HTR-8/SVneo (cell line): ENCODE data around the gene HOXB5.

ENCODE experiments used
- DNase-seq: peaks from one replicate; pipeline ENCODE4 v3.0.0; 2011; ENCODE audit warnings: low spot score, mixed read lengths; ENCODE audit not compliant: insufficient read length
- FAIRE-seq: peaks from 2 replicates; lab custom pipeline; 2011; peaks lifted over from hg19 to GRCh38; lab: Jason Lieb, UNC

HOXB5 gene

DNA sequence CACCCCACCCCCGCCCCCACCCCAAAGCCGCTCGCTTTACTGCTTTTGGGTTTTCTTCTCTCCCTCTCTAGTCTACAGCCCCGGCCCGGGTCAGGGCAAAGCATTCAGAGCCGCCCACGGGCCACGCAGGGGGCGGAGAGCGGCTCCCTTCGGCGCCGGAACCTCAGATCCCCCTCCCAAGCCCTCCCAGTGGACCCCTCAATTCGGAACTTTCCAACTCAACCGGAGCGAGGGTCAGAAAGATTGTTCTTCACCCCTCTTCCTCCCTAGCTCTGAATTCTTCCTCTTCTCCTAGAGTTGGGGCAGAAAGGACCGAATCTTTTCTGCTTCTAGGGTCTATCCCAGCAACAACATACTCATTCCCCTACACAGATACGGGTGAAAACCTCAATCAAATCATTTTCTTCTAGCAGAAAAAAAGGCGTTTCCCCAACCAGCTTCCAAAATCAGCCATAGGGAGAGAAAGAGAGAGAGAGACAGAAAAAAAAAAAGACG is 49.7 kb downstream of the HOXB5 start:
- no peak for DNase-seq
- no peak for FAIRE-seq

DNA sequence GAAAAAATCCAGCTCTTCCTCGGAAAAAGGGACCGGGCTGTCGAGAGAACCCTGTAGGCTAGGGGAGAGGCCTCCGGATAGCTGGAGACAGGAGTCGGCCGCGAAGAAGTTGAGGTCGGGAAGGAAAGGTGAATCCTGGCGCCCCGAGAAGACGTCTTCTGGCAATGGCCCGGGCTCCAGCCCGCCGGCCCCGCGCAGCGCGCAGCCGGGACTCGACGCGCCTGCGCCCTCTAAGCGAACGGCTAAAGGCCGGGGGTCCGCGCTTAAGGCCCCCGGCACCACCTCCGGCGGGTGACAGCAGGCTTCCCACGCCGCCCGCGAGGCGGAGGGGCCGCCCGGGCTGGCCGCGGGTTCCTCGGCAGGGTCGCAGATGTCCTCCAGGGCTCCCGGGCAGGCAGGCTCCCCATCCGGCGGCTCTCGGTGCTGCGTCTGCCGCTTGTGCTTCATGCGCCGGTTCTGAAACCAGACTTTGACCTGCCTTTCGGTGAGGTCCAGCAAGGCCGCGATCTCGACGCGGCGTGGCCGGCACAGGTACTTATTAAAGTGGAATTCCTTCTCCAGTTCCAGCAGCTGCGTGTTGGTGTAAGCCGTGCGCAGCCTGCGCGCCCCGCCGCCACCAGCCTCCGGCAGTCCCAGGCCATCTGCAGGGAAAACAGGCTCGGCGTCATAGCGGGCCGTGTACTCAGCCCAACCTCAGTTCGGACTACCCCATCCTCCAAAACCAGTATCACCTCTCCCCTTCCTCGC is 50.3 kb downstream of the HOXB5 start:
- DNase-seq (peak; percentile 57), FAIRE-seq (peak; percentile 88)

DNA sequence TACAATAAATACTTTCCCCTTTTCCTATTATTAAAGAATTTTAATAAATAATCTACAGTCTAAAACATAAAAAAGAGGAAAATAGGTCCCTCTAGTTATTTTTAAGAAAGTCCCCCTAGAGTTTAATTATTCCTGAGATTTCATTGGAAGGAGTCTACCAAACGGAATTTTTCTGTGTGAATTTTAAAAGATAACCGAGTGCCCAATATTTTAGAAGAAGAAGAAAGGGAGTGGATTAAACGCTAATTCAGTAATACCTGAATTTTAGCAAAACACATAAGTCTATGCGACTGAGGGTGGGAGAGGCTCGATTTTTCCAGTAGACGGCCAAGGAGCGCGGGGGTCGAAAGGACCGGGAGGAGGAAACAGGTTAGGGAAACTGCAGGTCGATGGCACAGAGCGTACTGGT is 50.9 kb downstream of the HOXB5 start:
- DNase-seq (no peak), FAIRE-seq (no peak)

DNA sequence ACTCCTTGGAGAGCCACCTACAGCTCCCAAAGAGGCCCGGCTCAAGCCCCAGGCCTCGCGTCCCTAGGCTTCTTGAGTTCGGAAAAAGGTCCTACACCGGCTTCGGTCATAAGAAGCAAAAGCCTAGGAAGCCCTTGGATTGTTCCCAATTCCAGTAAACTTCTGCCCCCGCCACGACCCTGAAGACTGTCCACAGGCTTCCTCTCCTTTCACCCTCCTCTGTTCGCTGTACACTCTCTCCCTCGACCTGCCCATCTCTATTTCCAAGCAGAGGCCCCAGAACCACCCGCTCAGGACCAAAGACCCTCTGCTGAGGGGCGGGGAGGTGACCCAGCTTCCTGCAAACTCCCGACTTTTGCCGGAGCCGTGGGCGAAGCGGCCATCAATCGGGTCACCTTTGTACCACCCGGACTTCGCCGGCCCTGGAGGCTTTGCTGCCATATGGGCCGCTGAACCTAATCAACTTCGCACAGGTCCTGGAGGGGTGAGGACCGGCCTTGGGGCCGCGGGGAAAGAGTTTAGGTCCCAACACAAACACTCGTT is 51.4 kb downstream of the HOXB5 start:
- DNase-seq = no peak
- peak; percentile 23 for FAIRE-seq

DNA sequence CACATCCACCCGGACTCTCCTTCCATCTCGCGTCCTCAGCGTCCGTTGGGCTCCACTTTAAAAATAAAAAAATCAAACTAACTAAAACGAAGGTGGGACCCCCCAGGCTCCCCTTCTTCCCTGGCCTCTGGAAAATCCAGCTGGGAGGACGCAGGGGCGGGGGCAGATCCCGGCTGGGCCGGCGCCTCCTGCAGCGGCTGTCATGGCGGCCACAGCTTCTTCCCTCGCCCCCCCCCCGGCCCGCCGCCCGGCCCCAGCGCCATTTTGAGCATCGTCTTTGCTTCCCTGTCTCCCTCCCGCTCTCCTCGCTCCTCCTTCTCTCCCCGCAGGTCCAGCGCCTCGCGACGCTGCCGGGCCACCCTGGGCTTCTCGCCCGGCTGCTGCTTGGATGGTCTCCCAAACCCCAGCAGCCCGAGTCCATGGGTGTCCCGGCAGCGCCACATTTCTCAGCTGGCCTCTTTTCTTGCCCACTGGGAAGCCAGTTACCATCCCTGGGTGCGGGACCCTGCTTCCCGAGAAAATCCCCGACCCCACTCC is 51.9 kb downstream of the HOXB5 start:
- DNase-seq (peak; percentile 69), FAIRE-seq (peak; percentile 85)
